Stimulated activated CD4-positive, alpha-beta T cell treated with anti-CD3 and anti-CD28 coated beads, Interleukin-1b, Interleukin-23, amount 100 ng/mL, for 4 hours (primary cell): Measurements from ENCODE around the gene EXD1.

Source experiments
- DNase-seq, 2 donors: peaks; one replicate each; pipeline ENCODE4 v3.0.0-alpha.2; 2020; ENCODE audit warnings: low read depth in 2 of 2

EXD1 gene

DNA sequence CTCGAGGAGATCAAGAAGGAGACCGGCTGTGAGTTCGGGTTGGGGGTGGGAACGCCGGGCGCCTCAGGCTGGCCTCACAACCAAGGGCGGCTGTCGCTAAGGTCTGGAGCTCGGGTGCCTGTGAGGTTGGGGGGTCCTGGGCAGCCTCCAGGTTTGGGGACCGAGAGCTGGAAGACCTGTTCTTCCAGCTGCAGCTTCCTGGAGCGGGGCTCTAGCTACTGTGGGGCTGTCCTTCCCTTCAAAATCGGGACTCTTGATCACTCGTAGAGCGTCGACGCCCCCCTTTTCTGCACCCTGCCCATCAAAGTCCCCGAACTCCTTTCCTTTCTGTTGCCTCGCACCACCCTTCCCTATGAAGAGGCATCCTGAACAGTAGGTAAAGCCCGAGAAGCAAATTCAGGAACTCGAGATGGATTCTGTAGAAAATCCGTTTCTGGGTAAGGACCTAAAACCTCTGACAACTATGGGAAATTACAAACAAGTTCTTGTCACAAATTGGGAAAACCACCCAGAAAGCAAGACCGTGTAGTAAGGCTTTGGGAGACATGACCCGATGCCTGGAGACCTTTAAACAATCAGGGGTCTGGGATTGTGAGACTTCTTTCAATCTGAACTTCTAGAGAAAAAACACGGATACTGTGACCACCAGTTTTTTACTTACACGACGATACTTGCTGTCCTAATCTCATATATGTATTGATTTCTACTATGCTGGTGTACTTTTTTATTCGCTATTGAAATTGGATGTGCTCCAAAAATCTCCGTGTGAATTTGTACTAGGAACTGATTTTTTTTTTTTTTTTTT is 1.1 kb upstream of the EXD1 start:
- no peak for DNase-seq

DNA sequence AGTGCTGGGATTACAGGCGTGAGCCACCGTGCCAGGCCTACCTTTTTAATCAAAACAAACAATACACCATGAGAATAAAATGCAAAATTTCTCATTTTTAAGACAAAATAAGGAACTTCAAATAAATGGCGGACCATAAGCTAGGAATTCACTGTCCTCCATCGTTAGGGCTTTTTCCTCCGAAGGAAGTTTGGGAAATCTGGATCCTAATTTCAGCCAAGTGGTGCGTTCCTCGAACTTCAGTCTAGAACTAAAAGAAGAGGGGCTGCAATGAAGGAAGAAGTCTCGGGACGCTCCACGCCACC is 260 bp downstream of the EXD1 start:
- no peak for DNase-seq

DNA sequence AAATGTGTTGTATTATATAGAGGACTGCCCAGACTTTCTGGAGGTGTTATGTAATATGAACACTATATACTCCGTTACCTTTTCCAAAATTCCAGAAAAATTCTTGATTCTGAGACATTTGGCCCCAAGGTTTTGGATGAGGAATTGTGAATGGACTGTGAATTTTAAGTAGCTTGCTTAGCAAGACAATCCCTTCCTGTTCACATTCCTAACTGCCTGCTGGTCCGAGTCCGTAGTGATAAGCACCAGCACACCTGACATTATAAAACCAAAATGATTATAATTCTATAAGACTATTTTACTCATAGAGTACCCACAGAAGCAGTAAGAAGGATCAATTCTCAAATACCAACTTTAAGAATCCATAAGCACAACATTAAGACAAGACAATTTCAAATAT is 11.2 kb downstream of the EXD1 start:
- DNase-seq: no peak

DNA sequence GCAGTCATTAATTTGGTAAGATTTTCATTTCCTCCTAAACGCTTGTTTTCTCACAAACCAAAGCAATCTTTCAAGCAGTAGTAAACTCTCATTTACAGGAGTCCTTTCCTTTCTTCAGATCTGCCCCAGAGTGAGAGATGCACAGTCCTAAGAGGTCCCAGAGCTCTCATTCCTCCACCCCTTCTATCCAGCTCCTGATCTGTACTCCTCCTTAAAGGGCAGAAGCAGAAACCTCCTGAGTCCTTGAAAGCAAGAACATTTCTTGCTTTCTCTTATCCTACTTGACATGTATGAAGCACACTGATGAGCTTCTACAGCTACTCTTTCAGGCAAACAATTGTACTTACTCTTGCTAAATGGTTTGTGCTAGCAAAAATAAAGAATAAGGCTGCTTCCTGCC is 11.7 kb downstream of the EXD1 start:
- no peak for DNase-seq

DNA sequence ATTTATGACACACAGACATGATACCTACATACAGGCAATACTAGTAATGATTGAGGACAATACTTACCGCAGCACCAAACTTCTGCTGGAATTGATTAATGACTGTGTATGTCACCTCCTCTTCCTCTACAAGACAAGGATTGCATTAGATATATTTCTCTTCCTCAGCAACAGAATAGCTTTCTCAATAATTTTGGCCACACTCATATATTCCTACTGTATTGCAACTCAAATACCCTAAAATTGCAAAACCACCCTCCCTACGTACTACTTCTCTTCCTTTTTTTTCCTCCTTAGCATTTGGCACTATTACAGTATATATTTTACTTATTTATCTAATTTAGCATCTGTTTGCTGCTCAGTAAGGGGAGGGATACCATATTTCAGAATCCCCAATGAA is 14.8 kb downstream of the EXD1 start:
- no peak for DNase-seq

DNA sequence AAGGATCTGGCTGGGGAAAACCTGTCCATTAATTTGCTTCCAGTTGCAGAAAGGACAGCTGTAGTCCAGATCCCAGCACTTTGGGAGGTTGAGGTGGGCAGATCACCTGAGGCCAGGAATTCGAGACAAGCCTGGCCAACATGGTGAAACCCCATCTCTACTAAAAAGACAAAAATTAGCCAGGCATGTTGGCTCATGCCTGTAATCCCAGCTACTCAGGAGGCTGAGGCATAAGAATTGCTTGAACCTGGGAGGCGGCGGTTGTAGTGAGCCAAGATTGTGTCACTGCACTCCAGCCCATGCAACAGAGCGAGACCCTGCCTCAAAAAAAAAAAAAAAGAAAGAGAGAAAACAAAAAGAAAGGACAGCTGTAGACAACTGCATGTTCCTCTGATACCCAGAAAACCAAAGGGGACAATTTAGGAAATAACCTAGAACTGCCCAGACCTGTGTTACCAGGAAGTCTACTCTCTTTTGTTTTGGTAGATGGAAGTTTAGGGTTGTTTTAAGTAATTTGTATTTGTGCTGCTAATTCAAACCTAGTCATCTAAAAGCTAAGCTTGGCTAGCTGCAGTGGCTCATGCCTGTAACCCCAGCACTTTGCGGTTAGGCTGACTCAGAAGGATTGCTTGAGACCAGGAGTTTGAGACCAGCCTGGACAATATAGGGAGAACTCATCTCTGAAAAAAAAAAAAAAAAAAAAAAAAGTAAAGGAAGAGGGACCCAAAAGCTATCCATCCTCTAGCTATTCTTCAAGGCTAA is 22.7 kb downstream of the EXD1 start:
- no peak for DNase-seq

DNA sequence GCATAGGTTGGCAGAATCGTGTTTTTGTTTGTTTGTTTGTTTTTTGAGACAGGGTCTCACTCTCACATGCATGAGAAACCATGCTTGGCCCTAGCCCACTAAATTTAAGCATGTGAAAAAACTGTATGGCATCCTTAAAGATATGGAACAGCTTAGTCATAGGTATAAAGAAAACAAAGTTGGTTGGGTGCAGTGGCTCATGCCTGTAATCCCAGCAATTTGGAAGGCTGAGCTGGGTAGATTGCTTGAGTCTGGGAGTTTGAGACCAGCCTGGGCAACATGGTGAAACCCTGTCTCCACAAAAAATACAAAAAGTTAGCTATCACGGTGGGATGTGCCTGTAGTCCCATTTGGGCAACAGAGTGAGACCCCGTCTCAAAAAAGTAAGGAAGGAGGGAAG is 25.2 kb downstream of the EXD1 start:
- no peak for DNase-seq

DNA sequence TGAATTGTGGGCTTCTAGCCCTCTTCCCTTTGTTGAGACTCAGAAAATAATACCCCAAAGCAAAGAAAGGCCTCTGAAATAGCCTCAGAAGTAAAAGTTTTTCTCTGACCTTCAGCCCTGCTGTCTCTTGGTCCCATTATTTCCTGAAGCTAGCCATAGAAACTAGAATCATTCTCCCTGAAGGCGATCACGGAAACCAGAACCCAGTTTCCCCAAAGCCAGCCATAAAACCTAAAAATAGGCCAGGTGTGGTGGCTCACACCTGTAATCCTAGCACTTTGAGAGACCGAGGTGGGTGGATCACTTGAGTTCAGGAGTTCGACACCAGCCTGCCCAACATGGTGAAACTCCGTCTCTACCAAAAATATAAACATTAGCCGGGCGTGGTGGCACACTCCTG is 27.2 kb downstream of the EXD1 start:
- no peak for DNase-seq

DNA sequence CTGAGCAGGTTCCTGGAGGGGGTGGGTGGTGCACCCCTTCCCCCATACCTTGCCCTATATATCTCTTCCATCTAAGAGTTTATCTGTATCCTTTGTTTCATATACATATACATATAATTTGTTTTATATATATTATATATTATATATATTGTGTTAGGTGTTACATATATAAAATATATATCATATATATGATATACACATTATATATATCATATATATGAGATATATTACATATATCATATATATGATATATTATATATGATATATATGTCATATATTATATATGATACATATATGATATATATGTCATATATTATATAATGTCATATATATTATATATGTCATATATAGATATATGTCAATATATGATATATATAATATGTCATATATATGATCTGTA is 31.1 kb downstream of the EXD1 start:
- DNase-seq: no peak

DNA sequence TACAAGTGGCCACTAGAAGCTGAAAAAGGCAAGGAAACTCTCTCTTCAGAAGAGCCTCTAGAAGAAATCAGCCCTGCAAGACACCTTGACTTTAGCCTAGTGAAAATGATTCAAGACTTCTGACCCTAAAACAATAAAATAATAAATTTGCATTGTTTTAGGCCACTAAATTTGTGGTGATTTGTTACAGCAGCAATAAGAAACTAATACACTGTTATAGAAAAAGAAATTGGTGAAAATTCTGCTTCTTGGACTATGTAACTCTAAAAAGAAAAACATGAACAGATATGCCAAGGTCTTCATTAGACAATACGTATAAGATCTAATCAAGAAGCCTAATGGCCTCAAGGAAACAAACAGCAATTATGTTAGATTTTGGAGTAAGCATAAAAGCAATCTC is 36.1 kb downstream of the EXD1 start:
- DNase-seq: no peak

DNA sequence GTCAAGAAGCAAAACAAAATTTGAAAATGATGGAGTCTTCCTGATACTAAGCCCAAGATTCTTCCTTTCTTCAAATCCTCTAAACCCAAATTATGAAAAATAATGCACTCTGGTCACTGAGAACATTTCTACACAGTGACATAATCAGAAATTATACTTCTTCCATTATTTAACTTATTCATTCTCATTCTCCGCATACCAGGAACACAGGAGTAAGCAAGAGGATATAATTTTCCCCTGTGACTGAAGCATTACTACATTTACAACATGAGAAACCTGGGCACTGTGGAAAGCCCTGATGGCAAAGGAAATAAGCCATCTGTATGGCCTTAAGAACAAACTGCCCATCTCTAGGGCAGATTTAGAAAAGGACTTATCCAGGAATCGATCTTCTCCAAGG is 47.0 kb downstream of the EXD1 start:
- no peak for DNase-seq

DNA sequence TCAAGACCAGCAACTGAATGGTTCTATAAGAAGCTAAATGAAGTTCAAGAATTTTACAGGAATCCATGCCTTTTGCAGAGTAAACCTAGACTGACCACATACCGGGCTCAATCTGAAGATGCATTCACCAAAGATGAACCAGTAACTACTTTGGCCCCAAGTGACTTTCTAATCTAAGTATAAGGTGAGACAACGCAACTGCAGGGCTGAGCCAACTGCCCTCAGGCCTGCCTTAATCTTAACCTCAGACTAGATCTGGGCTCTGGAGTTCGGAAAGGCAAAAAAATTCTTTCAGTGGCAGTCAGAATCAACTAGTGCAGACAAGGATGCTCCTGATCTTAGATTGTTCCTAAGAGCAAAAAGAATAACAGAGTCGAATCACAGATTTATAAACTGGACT is 48.3 kb downstream of the EXD1 start:
- DNase-seq: no peak

DNA sequence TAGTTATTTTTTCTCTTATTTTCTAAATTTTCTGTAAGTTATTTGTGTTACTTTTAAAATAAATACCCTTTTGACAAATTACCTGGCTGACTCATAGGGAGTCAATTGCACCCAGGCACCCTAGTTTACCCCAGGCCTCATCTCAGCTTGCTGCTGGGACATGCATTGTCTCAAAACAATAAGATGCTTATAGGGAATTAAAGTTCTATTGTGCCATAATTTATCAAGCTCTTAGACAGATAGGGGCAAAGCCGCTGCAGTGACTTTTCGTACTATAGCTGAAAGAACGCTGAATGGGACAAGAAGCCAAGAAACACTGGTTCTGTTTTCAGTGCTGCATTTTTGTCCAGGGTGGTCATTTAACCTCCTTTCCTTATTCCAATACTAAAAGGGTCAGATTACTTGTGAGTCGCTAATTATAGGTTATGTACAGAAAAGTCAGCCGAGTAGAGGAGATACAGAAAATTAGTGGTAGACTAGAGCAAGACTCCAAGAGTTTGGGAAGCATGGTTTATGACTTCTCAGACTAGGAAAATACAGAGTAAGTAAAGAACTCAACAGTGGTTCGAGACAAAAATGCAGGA is 50.3 kb downstream of the EXD1 start:
- no peak for DNase-seq

DNA sequence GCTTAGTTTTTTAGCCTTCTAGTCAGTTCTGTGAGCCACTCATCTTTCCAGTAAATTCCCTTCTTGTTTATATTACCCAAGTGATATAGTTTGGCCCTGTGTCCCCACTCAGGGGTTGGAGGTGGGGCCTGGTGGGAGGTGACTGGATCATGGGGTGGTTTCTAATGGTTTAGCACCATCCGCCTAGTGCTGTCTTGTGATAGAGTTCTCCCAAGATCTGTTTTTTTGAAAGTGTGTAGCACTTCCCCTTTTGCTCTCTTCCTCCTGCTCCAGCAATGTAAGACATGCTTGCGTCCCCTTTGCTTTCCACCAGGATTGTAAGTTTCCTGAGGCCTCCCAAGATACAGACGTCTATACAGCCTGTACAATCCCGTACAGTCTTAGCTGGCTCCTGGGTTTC is 60.8 kb downstream of the EXD1 start:
- DNase-seq: no peak

DNA sequence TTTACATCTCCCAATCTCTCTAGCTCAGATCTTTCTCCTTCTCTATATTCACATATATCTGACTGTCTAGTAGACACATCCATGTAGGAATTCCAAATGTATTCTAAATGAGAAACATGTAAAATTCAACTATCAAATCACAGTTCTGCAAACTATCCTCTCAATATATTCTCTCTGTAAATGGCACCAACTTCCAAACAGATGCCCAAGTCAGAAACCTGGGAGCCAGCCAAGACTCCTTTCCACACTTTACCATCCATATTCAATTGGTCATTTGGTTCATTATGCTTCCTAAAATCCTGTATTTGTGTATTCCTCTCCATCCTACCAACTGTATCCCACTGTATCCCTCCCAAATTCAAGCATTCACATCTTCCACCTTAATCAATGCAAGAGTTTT is 61.5 kb downstream of the EXD1 start:
- no peak for DNase-seq

DNA sequence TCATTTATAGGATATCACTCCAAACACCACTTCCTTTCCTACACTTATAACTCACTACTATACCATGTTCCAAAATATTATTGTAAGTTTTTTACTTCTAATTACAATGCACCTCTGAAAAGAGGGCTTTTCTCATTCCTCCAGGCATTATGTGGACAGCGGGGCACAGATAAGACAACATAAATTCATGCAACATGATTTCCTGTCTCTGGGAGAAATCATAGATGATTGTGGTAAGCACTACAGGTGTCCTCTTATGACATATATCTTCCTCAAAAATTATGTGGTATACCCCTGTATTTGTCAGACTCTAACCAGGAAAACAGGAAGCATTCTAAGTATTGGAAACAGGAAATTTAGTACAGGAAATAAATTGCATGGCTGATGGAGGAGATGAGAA is 68.8 kb downstream of the EXD1 start:
- DNase-seq: no peak

DNA sequence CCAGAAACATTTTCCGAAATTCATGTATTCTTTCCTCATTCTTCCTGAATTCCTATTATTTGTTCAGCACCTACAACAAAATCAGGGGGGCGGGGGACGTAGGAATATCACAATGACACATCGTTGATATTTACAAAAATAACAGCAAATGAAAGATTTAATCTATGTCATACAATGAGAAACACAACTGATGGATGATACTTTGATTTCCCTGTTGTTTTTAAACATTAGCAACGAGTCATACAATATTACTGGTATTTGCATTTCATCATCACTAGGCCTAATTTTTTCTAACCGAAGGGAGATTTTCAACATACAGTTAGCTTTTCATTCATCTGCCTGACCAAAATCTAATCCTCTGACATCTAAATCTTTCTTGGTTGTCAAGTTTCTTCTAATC is 69.2 kb downstream of the EXD1 start:
- DNase-seq: no peak

DNA sequence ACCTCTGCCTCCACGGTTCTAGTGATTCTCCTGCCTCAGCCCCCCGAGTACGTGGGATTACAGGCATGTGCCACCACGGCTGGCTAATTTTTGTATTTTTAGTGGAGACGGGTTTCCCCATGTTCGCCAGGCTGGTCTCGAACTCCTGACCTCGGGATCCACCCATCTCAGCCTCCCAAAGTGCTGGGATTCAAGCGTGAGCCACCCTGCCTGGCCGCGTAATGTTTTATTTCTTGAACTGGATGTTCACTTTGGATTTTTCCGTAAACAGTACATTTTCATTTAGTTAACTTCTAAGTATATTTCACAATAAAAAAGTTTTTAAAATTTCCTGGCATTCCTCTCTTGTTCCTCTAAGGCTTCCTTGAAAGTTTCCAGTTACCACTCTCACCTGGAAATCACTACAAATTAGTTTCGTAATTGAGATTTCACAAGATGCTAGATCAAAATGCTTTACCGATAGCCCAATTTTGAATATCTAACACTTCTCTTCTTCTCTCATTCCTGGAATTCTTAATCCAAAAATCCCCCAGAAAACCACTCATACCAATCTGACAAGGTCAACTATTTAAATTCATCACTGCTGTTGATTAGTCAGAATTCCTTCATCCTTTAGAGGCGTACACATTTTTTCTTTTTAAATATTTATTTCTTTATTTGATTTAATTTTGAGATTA is 69.8 kb downstream of the EXD1 start:
- DNase-seq: no peak

DNA sequence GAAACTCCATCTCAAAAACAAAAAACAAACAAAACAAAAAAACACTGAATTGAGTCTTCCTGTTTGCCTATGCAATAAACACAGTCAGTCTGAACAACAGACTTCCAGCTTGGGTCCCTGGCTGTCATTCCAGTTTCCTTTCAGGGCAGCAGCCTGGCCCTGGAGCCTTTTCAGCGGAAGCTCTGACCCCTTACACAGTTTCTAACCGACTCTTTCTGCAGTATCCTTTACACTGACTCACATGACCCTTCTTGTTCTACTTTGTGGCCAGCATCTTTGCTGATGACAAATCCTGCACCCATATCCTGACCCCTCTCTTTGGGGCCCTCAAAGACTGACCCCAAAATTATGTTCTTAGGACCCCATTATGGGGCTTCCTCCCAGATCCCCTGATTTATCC is 76.1 kb downstream of the EXD1 start:
- no peak for DNase-seq

DNA sequence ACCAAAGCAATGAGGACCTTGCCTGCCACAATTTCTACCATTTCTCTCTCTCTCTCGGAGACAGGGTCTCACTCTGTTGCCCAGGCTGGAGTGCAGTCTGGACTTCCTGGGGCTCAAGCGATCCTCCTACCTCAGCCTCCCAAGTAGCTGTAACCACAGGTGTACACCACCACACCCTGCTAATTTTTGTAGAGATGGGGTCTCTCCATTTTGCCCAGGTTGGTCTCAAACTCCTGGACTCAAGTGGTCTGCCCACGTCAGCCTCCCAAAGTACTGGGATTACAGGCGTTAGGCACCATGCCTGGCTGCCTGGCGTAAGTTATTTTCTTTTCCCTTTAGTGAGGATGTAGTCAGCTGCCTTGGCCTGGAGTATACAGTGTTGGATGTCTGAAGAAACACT is 76.8 kb downstream of the EXD1 start:
- DNase-seq: no peak

DNA sequence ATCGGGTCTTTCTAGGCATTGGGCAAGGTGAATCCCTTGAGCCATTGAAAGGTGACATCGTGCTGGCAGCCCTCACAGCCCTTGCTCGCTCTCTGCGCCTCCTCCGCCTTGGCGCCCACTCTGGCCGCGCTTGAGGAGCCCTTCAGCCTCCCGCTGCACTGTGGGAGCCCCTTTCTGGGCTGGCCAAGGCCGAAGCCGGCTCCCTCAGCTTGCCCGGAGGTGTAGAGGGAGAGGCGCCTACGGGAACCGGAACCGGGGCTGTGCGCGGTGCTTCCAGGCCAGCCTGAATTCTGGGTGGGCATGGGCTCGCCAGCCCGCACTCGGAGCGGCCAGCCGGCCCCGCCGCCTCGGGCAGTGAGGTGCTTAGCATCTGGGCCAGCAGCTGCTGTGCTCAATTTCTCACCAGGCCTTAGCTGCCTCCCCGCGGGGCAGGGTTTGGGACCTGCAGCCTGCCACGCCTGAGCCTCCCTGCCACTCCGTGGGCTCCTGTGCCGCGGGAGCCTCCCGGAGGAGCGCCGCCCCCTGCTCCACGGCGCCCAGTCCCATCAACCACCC is 79.0 kb downstream of the EXD1 start:
- DNase-seq: no peak

DNA sequence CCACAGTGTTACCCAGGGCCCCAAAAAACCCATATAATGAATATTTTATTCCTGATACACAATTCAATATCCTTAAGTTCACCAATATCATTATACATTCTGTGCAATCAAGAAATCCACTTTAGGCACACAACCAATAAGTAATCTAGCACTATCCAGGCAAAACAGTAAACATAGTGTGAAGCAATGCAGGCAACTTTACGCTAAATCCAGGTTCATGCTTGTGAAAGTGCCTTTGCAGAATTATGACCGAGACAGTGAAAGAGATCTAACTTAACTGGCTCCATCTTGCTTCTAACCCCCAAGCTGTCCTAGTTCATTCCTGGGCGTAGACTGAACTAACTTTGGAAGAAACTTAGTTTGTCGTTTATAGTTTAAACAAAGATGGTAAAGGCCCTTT is 80.3 kb downstream of the EXD1 start:
- DNase-seq: no peak

DNA sequence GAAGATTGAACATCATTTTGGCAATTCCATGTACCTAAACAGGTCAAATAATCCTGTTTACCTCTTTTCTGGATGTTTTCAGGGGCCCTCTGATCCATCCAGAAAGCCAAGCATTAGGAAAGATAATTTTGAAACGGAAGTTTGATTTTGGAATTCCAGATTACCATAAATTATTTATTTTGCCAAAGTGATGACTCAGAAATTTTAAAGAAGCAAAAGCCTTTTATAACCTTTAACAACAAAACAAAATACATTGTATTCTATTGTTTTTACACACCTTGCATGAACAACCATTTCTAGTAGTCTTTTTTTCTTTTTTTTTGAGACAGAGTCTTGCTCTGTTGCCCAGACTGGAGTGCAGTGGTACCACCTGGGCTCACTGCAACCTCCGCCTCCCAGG is 82.5 kb downstream of the EXD1 start:
- DNase-seq: no peak
